ENCODE results near the gene ARHGAP15.
A peak's percentile ranks its signal among the peaks of the same experiment; 100 is the strongest.

Gene ARHGAP15

GRCh38 chr2:143254110-143254509, 124.9 kb downstream of the ARHGAP15 start:
- TF ChIP-seq, protein P1, sequence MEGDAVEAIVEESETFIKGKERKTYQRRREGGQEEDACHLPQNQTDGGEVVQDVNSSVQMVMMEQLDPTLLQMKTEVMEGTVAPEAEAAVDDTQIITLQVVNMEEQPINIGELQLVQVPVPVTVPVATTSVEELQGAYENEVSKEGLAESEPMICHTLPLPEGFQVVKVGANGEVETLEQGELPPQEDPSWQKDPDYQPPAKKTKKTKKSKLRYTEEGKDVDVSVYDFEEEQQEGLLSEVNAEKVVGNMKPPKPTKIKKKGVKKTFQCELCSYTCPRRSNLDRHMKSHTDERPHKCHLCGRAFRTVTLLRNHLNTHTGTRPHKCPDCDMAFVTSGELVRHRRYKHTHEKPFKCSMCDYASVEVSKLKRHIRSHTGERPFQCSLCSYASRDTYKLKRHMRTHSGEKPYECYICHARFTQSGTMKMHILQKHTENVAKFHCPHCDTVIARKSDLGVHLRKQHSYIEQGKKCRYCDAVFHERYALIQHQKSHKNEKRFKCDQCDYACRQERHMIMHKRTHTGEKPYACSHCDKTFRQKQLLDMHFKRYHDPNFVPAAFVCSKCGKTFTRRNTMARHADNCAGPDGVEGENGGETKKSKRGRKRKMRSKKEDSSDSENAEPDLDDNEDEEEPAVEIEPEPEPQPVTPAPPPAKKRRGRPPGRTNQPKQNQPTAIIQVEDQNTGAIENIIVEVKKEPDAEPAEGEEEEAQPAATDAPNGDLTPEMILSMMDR (IDR thresholded peaks at IDR 0.05; ENCODE audit: low read depth, low read length, missing control alignments) = no peak
- no peak overlapping the region for H3K4me3 ChIP-seq (ENCODE audit: low read depth, low read length)
- DNase-seq (ENCODE audit: low read depth) = no peak

DNA sequence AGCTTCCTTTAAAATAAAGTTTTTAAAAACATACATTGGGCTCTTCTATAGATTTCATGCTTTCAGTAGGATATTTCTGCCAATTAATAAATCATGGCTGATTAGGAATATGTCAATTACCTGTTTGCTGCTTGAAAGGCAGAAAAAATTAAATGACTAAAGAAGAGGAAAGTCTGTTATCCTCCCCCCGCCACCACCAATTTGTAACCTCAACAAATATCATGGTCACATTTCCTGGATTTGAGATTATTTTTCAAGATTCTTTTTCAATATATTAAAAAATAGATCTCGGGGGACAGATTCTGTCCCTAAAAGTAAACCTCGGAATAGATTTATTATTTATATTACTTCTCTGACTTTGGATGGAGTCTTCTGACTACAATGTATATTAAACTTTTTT, 125.9 kb downstream of the ARHGAP15 start:
- no peak overlapping the region for H3K4me3 ChIP-seq (ENCODE audit: low read depth, low read length)
- DNase-seq (ENCODE audit: low read depth) = no peak
- TF ChIP-seq, protein P1 (IDR thresholded peaks at IDR 0.05; ENCODE audit: low read depth, low read length, missing control alignments) = no peak

DNA sequence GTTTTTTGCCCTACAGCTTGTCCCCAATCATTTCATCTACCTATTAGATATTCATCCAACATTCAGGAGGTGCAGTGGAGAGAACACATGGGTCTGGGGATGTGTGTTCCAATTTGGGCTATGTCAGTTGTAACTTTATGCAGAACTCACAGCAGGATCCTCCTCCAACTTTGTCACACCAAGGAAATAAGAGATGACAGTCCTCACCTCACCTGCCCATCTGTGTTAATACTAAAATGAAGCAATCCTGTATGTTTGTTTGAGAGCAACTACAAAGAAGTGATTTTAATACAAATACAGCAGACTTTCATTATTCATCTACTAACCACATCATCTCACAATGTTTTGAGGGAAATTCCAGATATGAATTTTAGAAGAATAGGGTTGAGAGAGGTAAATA, 126.7 kb downstream of the ARHGAP15 start:
- no peak overlapping the region for H3K4me3 ChIP-seq (ENCODE audit: low read depth, low read length)
- TF ChIP-seq, protein P1 (IDR thresholded peaks at IDR 0.05; ENCODE audit: low read depth, low read length, missing control alignments) = no peak
- no peak for DNase-seq (ENCODE audit: low read depth)

DNA sequence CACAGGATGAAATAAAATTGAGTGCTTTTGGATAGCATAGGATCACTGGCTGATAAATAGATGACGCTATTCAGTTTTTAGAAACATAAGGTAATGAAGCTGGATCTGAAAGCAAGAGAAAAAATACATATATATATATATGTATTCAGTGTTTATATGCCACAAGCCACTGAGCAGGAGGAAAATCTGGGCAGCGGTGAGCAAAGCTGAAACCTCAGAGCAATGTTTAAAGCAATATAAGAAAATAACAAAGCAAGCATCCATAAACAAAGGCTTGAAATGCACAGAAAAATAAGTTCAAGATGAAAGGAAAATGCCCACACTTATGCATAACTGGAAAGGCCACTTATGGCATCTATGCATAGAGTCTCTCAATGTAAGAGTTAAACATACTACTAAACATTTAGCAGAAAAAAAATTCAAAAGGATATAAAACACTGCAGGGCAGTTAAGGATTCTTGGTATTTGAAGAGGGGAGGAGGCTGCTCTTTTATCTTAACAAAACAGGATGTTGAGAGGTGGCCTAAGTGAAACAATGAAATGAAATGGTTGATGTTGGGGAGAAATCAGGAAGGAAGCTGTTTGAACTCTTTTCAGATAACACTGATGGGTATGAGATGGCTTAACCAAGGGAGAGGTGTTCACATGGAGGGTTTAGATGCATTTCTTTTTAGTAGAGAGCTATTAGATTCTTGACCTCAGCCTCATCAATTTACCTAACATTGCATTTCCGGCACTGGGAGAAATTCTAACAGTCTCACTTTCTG, 129.1 kb downstream of the ARHGAP15 start:
- H3K4me3 ChIP-seq (ENCODE audit: low read depth, low read length) = no peak overlapping the region
- no peak for DNase-seq (ENCODE audit: low read depth)
- TF ChIP-seq, protein P1 (IDR thresholded peaks at IDR 0.05; ENCODE audit: low read depth, low read length, missing control alignments) = no peak

DNA sequence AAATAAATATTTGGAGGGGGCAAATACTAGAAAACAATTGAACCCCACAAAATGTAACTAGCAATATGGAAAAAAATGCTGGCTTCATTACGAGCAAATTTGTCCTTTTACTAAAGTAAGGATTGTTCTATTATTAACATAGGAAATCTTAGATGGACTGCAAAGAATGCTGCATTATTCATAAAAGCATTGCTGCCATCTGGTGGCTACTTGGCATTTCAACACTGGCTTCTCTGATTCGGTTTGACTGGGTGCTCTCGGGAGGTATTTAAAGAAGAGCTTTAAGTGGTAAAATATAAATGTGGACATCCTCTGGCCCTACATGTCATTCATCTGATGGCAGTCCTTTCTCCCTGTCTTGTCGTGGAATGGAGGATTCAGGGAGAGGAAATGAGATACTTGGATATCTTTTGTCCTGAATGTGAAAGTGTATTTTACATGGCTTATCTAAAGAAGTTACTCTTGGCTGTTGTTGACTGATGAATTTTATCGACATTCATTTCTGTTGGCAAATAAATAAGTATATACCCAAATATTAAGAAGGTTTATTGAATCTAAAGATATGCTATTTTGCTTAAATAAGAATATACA, 130.2 kb downstream of the ARHGAP15 start:
- TF ChIP-seq, protein P1 (IDR thresholded peaks at IDR 0.05; ENCODE audit: low read depth, low read length, missing control alignments) = peak; percentile 71
- H3K4me3 ChIP-seq (ENCODE audit: low read depth, low read length) = no peak overlapping the region
- peak; percentile 29 for DNase-seq (ENCODE audit: low read depth)

GRCh38 chr2:143261986-143262385, 132.8 kb downstream of the ARHGAP15 start:
- TF ChIP-seq, protein P1 (IDR thresholded peaks at IDR 0.05; ENCODE audit: low read depth, low read length, missing control alignments) = no peak

More at GRCh38 chr2:143261986-143262385, 132.8 kb downstream of the ARHGAP15 start:
- peak; percentile 55 for DNase-seq (ENCODE audit: low read depth)
- no peak overlapping the region for H3K4me3 ChIP-seq (ENCODE audit: low read depth, low read length)

Measured in GM12864 (cell line).